Measurements from ENCODE around the gene PLXDC2.

DNA sequence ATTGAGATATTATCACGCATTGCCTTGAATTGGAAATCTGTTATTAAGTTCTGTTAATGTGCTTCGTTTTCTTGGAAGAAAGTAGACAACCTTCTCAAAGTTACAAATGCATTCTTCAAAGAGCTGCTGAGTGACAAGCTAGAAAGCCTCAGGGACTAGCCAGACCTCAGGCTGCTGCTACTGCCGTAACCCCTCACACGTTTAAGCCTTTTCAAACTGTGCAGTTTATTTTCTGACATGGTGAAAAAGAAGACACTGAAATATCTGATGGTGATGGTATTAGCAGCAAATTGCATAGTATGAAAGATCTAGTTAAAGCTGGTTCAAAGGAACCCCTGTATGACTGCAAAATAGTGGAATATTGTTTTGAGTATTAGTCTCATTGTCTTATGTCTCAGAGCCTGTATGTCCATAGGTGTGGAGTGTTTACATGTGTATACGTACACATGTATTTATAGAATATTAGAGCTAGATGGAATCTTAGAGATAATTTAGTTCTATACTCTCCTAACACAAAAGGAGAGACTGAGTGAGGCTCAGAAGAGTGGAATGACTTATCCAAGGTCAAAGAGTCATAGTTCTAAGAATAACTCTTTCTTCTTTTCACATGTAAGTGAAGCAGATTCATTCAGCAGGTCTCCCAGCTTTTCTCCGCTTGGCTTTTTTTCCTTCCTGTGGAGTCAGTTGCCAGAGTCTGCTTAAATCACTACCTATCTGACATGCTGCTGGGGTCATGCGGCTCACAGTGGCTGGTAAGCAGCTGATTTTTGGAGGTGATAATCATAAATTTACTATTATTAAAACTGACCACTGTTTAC, 431.9 kb downstream of the PLXDC2 start:
- TF ChIP-seq POLR2A (IDR thresholded peaks at IDR 0.05; ENCODE audit: low read depth, low read length) = no peak
- no peak for TF ChIP-seq TAF1 (IDR thresholded peaks at IDR 0.05; ENCODE audit: low read depth, low read length)
- no peak for TF ChIP-seq POLR2AphosphoS5 (IDR thresholded peaks at IDR 0.05; ENCODE audit: low read depth, low read length)
- no peak for TF ChIP-seq POU2F2 (IDR thresholded peaks at IDR 0.05; ENCODE audit: low read depth, low read length)
- TF ChIP-seq SPI1 (IDR thresholded peaks at IDR 0.05; ENCODE audit: low read depth, low read length) = no peak
- TF ChIP-seq PAX5 (IDR thresholded peaks at IDR 0.05; ENCODE audit: insufficient read depth, low read length, severe bottlenecking) = no peak
